B cell (primary cell): ENCODE data around the gene RBM27. TPM values are rescaled to one million over a fixed set of nuclear protein-coding genes. Genes with fewer than 3 reads are reported as not detected.

ENCODE experiments used
- ATAC-seq: fragments of 200-7000 bp; cut with Tn5 transposase; one replicate; pipeline ENCODE4 v1.10.0; 2021; ENCODE audit warnings: low read depth, mild to moderate bottlenecking, moderate number of reproducible peaks, moderate library complexity
- CTCF ChIA-PET: fragments of 350-600 bp; sonication (Branson Sonifier 250); formaldehyde crosslinking; loops from one replicate; lab custom pipeline; 2021; ENCODE audit warnings: antibody characterized with exemption, inconsistent platforms; lab: Charles Lee
- POLR2A ChIA-PET: fragments of 350-600 bp; sonication (Branson Sonifier 250); formaldehyde crosslinking; loops from one replicate; lab custom pipeline; 2021; ENCODE audit warnings: antibody characterized with exemption; lab: Charles Lee
- DNase-seq: peaks from one replicate; pipeline ENCODE4 v3.0.0; 2013
- H2AFZ ChIP-seq: 2 replicates; pipeline ENCODE4 v1.6.1; 2012; ENCODE audit warnings: mild to moderate bottlenecking, low read depth, low read length; ENCODE audit not compliant: insufficient read depth, poor library complexity, severe bottlenecking
- H3K27ac ChIP-seq, 2 donors: 1 replicate in 1 of 2; 2 replicates in 1 of 2; pipeline ENCODE4 v1.5.1; 2012 to 2013; ENCODE audit warnings: low read length in 2 of 2, mild to moderate bottlenecking in 2 of 2, moderate library complexity in 1 of 2
- H3K27me3 ChIP-seq, 4 experiments: fragments of 200-600 bp in 1 of 4; sonication (generic) in 1 of 4; replicated peaks in 1 of 4; 1 replicate in 2 of 4; 2 replicates in 2 of 4; pipeline versions ENCODE4 v1.6.1 to v1.7.0; 2013 to 2016; ENCODE audit warnings: low read length in 3 of 4, mild to moderate bottlenecking in 2 of 4, mixed read lengths in 1 of 4, moderate library complexity in 1 of 4; ENCODE audit not compliant: insufficient read depth in 4 of 4, control insufficient read depth in 3 of 4; ENCODE audit errors: control extremely low read depth in 1 of 4
- H3K36me3 ChIP-seq, 2 experiments: replicated peaks in 1 of 2; 1 replicate in 1 of 2; 2 replicates in 1 of 2; pipeline versions ENCODE4 v1.6.1 to v1.7.1; 2013; ENCODE audit warnings: low read length in 1 of 2; ENCODE audit not compliant: insufficient read depth in 2 of 2, control insufficient read depth in 1 of 2; ENCODE audit errors: control extremely low read depth in 1 of 2, extremely low read depth in 1 of 2
- H3K4me1 ChIP-seq, 2 donors: fragments of 200-600 bp in 1 of 2; sonication (generic) in 1 of 2; 1 replicate in 1 of 2; 2 replicates in 1 of 2; pipeline versions ENCODE4 v1.5.1 to v1.6.1; 2013 to 2017; ENCODE audit warnings: low read length in 2 of 2; ENCODE audit not compliant: control insufficient read depth in 2 of 2, insufficient read depth in 2 of 2
- H3K4me2 ChIP-seq: replicated peaks from 2 replicates; pipeline ENCODE3; 2012; ENCODE audit warnings: mild to moderate bottlenecking, low read depth, low read length; ENCODE audit not compliant: poor library complexity, severe bottlenecking
- H3K4me3 ChIP-seq, 5 experiments: fragments of 200-600 bp in 1 of 5; sonication (generic) in 1 of 5; 1 replicate in 3 of 5; 2 replicates in 2 of 5; pipeline versions ENCODE4 v1.5.1 to v1.7.0; 2011 to 2016; ENCODE audit warnings: low read length in 4 of 5, mild to moderate bottlenecking in 4 of 5, low read depth in 2 of 5, control low read depth in 1 of 5, moderate library complexity in 1 of 5; ENCODE audit not compliant: insufficient read depth in 1 of 5; ENCODE audit errors: control extremely low read depth in 1 of 5, extremely low read depth in 1 of 5
- H3K79me2 ChIP-seq: fragments of 200-600 bp; sonication (generic); one replicate; pipeline ENCODE4 v1.6.0; 2016; ENCODE audit warnings: low read length; ENCODE audit not compliant: control insufficient read depth, insufficient read depth
- H3K9ac ChIP-seq: fragments of 200-600 bp; sonication (generic); 2 replicates; pipeline ENCODE4 v1.6.1; 2017; ENCODE audit warnings: mild to moderate bottlenecking, low read length, moderate library complexity
- H3K9me3 ChIP-seq, 3 donors: one replicate each; pipeline versions ENCODE4 v1.6.1 to v1.7.1; 2013; ENCODE audit warnings: low read length in 2 of 3; ENCODE audit not compliant: control insufficient read depth in 2 of 3, insufficient read depth in 1 of 3; ENCODE audit errors: control extremely low read depth in 1 of 3
- H4K20me1 ChIP-seq: 2 replicates; pipeline ENCODE4 v1.6.0; 2012; ENCODE audit warnings: mild to moderate bottlenecking, low read length; ENCODE audit not compliant: insufficient read depth, control insufficient read depth, poor library complexity, severe bottlenecking
- H3K27ac Mint-ChIP-seq: one replicate; pipeline ENCODE4 v1.8.0; 2021; ENCODE audit warnings: mixed read lengths
- H3K27me3 Mint-ChIP-seq: one replicate; pipeline ENCODE4 v1.8.0; 2021; ENCODE audit warnings: mixed read lengths
- H3K4me1 Mint-ChIP-seq: one replicate; pipeline ENCODE4 v1.8.0; 2021; ENCODE audit warnings: mixed read lengths
- H3K4me3 Mint-ChIP-seq: one replicate; pipeline ENCODE4 v1.8.0; 2021; ENCODE audit warnings: mixed read lengths
- H3K9me3 Mint-ChIP-seq: one replicate; pipeline ENCODE4 v1.8.0; 2022; ENCODE audit warnings: mixed read lengths; ENCODE audit not compliant: insufficient read depth
- EZH2 ChIP-seq: IDR thresholded peaks from 2 replicates; pipeline ENCODE4 v1.6.1; 2012; ENCODE audit warnings: borderline replicate concordance, low read depth, mild to moderate bottlenecking, moderate library complexity, low read length; ENCODE audit not compliant: insufficient read depth, poor library complexity, severe bottlenecking
- WGBS: methylation state at CpG from one replicate; pipeline ENCODE4 v1.1.5; 2013; ENCODE audit warnings: missing lambda C conversion rate; ENCODE audit not compliant: insufficient coverage; 5-methylcytosine and 5-hydroxymethylcytosine counted together
- intact Hi-C: fragments of 100-400 bp; cut with micrococcal nuclease; formaldehyde crosslinking; loops from one replicate; pipeline ENCODE4 v1.10.0; 2022
- polyA plus RNA-seq: library from polyadenylated mRNA; depleted of rRNA; stranded (reverse); fragments of >200 nt; gene quantifications from 2 replicates; pipeline ENCODE4 v1.2.3, GENCODE V29; 2012
- total RNA-seq, 2 donors: library from RNA; stranded (reverse); fragments of 120-200 nt in 1 of 2; gene quantifications; 1 replicate in 1 of 2; 2 replicates in 1 of 2; pipeline versions ENCODE4 v1.2.3 to v1.2.4, GENCODE V29; 2013 to 2022
- TF ChIP-seq, protein P1 (sequence below): fragments of 200-600 bp; IDR thresholded peaks from one replicate; pipeline ENCODE4 v1.8.0; 2022; ENCODE audit warnings: antibody characterized with exemption, mild to moderate bottlenecking

RBM27 gene
- total and polyA plus RNA-seq, 2 donors (not counting 1 experiment from before 2014, with no cell fraction given), result 7.4 to 28.7 TPM

DNA sequence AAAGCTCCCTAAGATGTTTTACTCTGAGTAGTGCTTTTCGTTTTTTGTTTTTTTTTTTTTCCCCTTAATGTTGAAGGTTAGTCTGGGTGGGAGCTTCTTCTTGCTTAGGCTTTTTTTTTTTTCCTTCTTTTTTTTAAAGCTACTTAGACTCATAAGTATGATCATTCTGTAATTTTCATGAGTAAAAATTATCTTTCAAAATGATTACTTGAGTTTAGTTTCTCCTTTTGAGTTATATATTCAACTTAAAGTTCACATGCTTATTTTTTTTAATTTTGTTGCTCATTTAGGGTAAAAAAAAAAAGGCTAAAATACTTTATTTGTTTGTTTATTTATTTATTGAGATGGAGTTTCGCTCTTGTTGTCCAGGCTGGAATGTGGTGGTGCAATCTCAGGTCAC, 2.9 kb downstream of the RBM27 start:
- TF ChIP-seq EZH2, result no peak
- TF ChIP-seq, protein P1, sequence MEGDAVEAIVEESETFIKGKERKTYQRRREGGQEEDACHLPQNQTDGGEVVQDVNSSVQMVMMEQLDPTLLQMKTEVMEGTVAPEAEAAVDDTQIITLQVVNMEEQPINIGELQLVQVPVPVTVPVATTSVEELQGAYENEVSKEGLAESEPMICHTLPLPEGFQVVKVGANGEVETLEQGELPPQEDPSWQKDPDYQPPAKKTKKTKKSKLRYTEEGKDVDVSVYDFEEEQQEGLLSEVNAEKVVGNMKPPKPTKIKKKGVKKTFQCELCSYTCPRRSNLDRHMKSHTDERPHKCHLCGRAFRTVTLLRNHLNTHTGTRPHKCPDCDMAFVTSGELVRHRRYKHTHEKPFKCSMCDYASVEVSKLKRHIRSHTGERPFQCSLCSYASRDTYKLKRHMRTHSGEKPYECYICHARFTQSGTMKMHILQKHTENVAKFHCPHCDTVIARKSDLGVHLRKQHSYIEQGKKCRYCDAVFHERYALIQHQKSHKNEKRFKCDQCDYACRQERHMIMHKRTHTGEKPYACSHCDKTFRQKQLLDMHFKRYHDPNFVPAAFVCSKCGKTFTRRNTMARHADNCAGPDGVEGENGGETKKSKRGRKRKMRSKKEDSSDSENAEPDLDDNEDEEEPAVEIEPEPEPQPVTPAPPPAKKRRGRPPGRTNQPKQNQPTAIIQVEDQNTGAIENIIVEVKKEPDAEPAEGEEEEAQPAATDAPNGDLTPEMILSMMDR, result no peak
- Mint-ChIP-seq H3K27me3 (no peaks in the 10 kb centered on the region), H3K9me3 (no peaks in the 10 kb centered on the region), H3K4me3 (peak overlapping the region; percentile 8), H3K27ac (no peak overlapping the region), H3K4me1 (peaks cover 34% of the 10 kb centered on the region)
- 100% methylated on average over 1 of the region's 2 CpGs for WGBS
- DNase-seq (no peak), ATAC-seq (no peak)
- no peaks in the 10 kb centered on the region for H3K9me3 ChIP-seq
- CTCF ChIA-PET, result interaction anchor here (0.5 kb wide), 1 partner anchor 22 kb away, joined by 4 read pairs; no protein-coding TSS in a partner anchor
- POLR2A ChIA-PET, result no interaction called here
- no peaks in the 10 kb centered on the region for H3K27me3 ChIP-seq
- no peak overlapping the region for H2AFZ ChIP-seq
- no peak overlapping the region for H3K27ac ChIP-seq
- H3K9ac ChIP-seq, result no peak overlapping the region
- H3K4me2 ChIP-seq, result peak overlapping the region; percentile 86
- H3K79me2 ChIP-seq, result peaks cover 86% of the 10 kb centered on the region
- H3K4me1 ChIP-seq, result peaks cover 23 to 38% of the 10 kb centered on the region in 2 donors
- no peaks in the 10 kb centered on the region for H3K36me3 ChIP-seq
- H4K20me1 ChIP-seq, result peaks cover 24% of the 10 kb centered on the region
- intact Hi-C loops, result no loop called here
- no peak overlapping the region for H3K4me3 ChIP-seq

DNA sequence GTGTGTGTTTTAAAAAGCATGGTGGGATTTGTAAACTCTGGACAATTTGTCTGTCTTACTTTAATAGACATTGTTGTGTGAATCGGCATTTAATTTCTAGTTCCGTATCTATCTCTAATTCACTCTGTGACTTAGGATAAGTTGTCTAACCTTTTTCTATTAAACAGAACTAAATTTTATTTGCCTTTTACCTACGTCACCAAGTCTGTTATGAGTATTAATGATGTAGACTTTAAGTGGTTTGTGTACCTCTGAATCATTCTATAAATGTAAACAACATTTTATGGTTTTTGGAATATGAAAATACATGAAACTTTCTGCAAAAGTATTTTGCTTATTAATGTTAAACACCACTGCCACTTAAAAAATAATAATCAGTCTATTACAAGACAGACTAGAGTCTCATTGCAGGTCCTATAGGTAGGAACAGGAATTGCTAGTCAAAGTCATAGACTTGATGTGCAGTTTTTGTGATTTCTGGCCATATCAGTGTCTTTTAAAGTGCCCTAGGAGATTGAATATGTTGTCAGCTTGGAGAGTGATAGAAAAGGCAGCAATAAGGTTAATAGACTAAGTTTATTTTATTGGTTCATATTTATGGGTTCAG, 5.6 kb downstream of the RBM27 start:
- Mint-ChIP-seq H3K27ac (no peak overlapping the region), H3K4me1 (peaks cover 39% of the 10 kb centered on the region), H3K4me3 (no peak overlapping the region), H3K27me3 (no peaks in the 10 kb centered on the region), H3K9me3 (no peaks in the 10 kb centered on the region)
- no peak overlapping the region for H2AFZ ChIP-seq
- H3K27me3 ChIP-seq, result no peaks in the 10 kb centered on the region
- DNase-seq (no peak), ATAC-seq (no peak)
- H3K4me1 ChIP-seq, result peaks cover 16 to 37% of the 10 kb centered on the region in 2 donors
- peak overlapping the region in 1 of 2 donors; percentile 26 for H3K27ac ChIP-seq
- peak overlapping the region; percentile 22 for H3K4me2 ChIP-seq
- ChIA-PET POLR2A (no interaction called here), CTCF (no interaction called here)
- no peak overlapping the region for H3K4me3 ChIP-seq
- H3K79me2 ChIP-seq, result peaks cover 98% of the 10 kb centered on the region
- H3K36me3 ChIP-seq, result no peaks in the 10 kb centered on the region
- intact Hi-C loops, result no loop called here
- H3K9me3 ChIP-seq, result no peaks in the 10 kb centered on the region
- TF ChIP-seq, protein P1, result peak; percentile 28
- no peak for TF ChIP-seq EZH2
- no peak overlapping the region for H3K9ac ChIP-seq
- H4K20me1 ChIP-seq, result peaks cover 42% of the 10 kb centered on the region
- no CpG with 5 or more reads among the region's 3 CpGs for WGBS
